ENCODE results near the gene ZNF610. TPM values are rescaled to one million over a fixed set of nuclear protein-coding genes. Genes with fewer than 3 reads are reported as not detected.
"Not testable (repeated sequence)": the region's sequence is repeated elsewhere in the genome, so short reads cannot be mapped to it uniquely, and the experiment has no call there.

The ZNF610 gene
- total RNA-seq (0.67 TPM), polyA plus RNA-seq (1 to 10 TPM in 2 of 4 donors, under 1 TPM in 1, not detected in 1; 0.37 to 3.6 (median 3.0) TPM)

- peak within 1 kb of the TSS; percentile 69 for H3K27ac ChIP-seq (ENCODE audit: insufficient read depth, low read length, poor library complexity, severe bottlenecking)
Observed at GRCh38 chr19:52336117-52336790, at the start of gene ZNF610. Gene ZNF610 (plus strand): TSS chr19:52336243. CDS start chr19:52349173, 12,930 bp downstream.

DNA sequence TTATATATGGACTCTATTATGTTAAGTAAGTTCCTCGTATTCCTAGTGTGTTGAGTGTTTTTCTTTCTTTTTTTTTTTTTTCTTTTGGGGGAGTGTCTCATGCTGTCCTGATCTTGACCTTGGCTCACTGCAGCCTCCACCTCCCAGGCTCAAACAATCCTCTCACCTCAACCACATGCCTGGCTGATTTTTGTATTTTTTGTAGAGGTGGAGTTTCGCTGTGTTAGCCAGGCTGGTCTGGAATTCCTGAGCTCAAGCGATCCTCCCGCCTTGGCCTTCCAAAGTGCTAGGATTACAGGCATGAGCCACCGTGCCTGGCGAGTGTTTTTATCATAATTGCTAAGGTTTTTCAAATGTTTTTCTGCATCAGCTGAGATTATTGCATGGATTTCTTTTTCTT, 49.8 kb upstream of the ZNF610 start:
- peaks cover 0 to 6% (median 2%) of the 10 kb centered on the region in 4 donors for H3K4me1 Mint-ChIP-seq
- H3K27me3 Mint-ChIP-seq: no peaks in the 10 kb centered on the region
- peaks cover 1 to 77% (median 25%) of the 10 kb centered on the region in 7 donors for H3K9me3 Mint-ChIP-seq
- Histone ChIP-seq H3K36me3 (ENCODE audit: control insufficient read depth, insufficient read depth, low read length) (peaks cover 84% of the 10 kb centered on the region), H3K9me3 (ENCODE audit: control insufficient read depth in 2 of 2, low read length in 2 of 2) (peaks cover 74 to 95% of the 10 kb centered on the region in 2 experiments), H3K27me3 (ENCODE audit: control insufficient read depth, insufficient read depth, low read length) (no peaks in the 10 kb centered on the region), H3K4me1 (ENCODE audit: control insufficient read depth, insufficient read depth, low read length, poor library complexity, severe bottlenecking) (no peaks in the 10 kb centered on the region), H3K27ac (ENCODE audit: insufficient read depth, low read length, poor library complexity, severe bottlenecking) (no peak overlapping the region), H3K4me3 (ENCODE audit: low read depth, low read length) (no peak overlapping the region)
- DNase-seq (no peak), ATAC-seq (ENCODE audit: low read depth in 2 of 2) (no peak)
- H3K36me3 Mint-ChIP-seq: peaks cover 81% of the 10 kb centered on the region
- no peak overlapping the region for H3K27ac Mint-ChIP-seq
- no peak overlapping the region for H3K4me3 Mint-ChIP-seq

More at GRCh38 chr19:52336117-52336790, at the start of gene ZNF610:
- Mint-ChIP-seq H3K36me3 (peaks cover 12% of the 10 kb centered on the region), H3K27me3 (no peaks in the 10 kb centered on the region), H3K4me1 (peaks cover 0 to 16% (median 11%) of the 10 kb centered on the region in 4 donors), H3K27ac (peak within 1 kb of the TSS; percentile 97 to 99 (median 98)), H3K4me3 (peak within 1 kb of the TSS; percentile 91 to 99 (median 96)), H3K9me3 (peaks cover 0 to 37% (median 10%) of the 10 kb centered on the region in 7 donors)
- peaks cover 28 to 36% of the 10 kb centered on the region in 2 experiments for H3K9me3 ChIP-seq (ENCODE audit: control insufficient read depth in 2 of 2, low read length in 2 of 2)
- peaks cover 10% of the 10 kb centered on the region for H3K4me1 ChIP-seq (ENCODE audit: control insufficient read depth, insufficient read depth, low read length, poor library complexity, severe bottlenecking)
- H3K4me3 ChIP-seq (ENCODE audit: low read depth, low read length): peak within 1 kb of the TSS; percentile 61
- no peaks in the 10 kb centered on the region for H3K36me3 ChIP-seq (ENCODE audit: control insufficient read depth, insufficient read depth, low read length)
- no peaks in the 10 kb centered on the region for H3K27me3 ChIP-seq (ENCODE audit: control insufficient read depth, insufficient read depth, low read length)
- peak; percentile 91 for ATAC-seq (ENCODE audit: low read depth in 2 of 2)
- peak; percentile 68 to 91 (median 83) for DNase-seq

- H3K4me1 ChIP-seq (ENCODE audit: control insufficient read depth, insufficient read depth, low read length, poor library complexity, severe bottlenecking): no peaks in the 10 kb centered on the region
- H3K4me3 ChIP-seq (ENCODE audit: low read depth, low read length): no peak overlapping the region
- H3K9me3 Mint-ChIP-seq: peaks cover 2 to 62% (median 26%) of the 10 kb centered on the region in 7 donors
- H3K27ac Mint-ChIP-seq: no peak overlapping the region
- no peak overlapping the region for H3K27ac ChIP-seq (ENCODE audit: insufficient read depth, low read length, poor library complexity, severe bottlenecking)
- no peaks in the 10 kb centered on the region for H3K27me3 ChIP-seq (ENCODE audit: control insufficient read depth, insufficient read depth, low read length)
- H3K4me1 Mint-ChIP-seq: peaks cover 2 to 9% (median 6%) of the 10 kb centered on the region in 4 donors
- ATAC-seq (ENCODE audit: low read depth in 2 of 2) (no peak), DNase-seq (no peak)
- peaks cover 33% of the 10 kb centered on the region for H3K36me3 ChIP-seq (ENCODE audit: control insufficient read depth, insufficient read depth, low read length)
- peak overlapping the region in 1 of 4 donors; percentile 70 for H3K4me3 Mint-ChIP-seq
- H3K27me3 Mint-ChIP-seq: no peaks in the 10 kb centered on the region
- peaks cover 39% of the 10 kb centered on the region for H3K36me3 Mint-ChIP-seq
- H3K9me3 ChIP-seq (ENCODE audit: control insufficient read depth in 2 of 2, low read length in 2 of 2): peaks cover 41 to 73% of the 10 kb centered on the region in 2 experiments
Observed at GRCh38 chr19:52291781-52292180, 44.3 kb upstream of the ZNF610 start.

DNA sequence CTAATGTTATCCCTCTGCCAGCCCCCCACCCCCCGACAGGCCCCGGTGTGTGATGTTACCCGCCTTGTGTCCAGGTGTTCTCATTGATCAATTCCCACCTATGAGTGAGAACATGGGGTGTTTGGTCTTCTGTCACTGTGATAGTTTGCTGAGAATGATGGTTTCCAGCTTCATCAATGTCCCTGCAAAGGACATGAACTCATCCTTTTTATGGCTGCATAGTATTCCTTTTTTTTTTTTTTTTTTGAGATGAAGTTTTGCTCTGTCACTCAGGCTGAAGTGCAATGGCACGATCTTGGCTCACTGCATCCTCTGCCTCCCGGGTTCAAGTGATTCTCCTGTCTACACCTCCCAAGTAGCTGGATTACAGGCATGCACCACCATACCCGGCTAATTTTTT, 43.1 kb upstream of the ZNF610 start:
- not testable (repeated sequence) for H3K27ac ChIP-seq (ENCODE audit: insufficient read depth, low read length, poor library complexity, severe bottlenecking); H3K27ac Mint-ChIP-seq; H3K4me3 ChIP-seq (ENCODE audit: low read depth, low read length); H3K4me1 ChIP-seq (ENCODE audit: control insufficient read depth, insufficient read depth, low read length, poor library complexity, severe bottlenecking); DNase-seq; H3K27me3 Mint-ChIP-seq; H3K27me3 ChIP-seq (ENCODE audit: control insufficient read depth, insufficient read depth, low read length); ATAC-seq (ENCODE audit: low read depth in 2 of 2)
- Mint-ChIP-seq H3K4me1 (peaks cover 7 to 16% (median 12%) of the 10 kb centered on the region in 4 donors), H3K4me3 (peak overlapping the region in 1 of 4 donors; percentile 27), H3K9me3 (peaks cover 4 to 54% (median 26%) of the 10 kb centered on the region in 7 donors), H3K36me3 (peaks cover 38% of the 10 kb centered on the region)
- Histone ChIP-seq H3K9me3 (ENCODE audit: control insufficient read depth in 2 of 2, low read length in 2 of 2) (peaks cover 35 to 61% of the 10 kb centered on the region in 2 experiments), H3K36me3 (ENCODE audit: control insufficient read depth, insufficient read depth, low read length) (peaks cover 31% of the 10 kb centered on the region)

- peaks cover 32 to 56% of the 10 kb centered on the region in 2 experiments for H3K9me3 ChIP-seq (ENCODE audit: control insufficient read depth in 2 of 2, low read length in 2 of 2)
- Mint-ChIP-seq H3K27ac (peak overlapping the region; percentile 51 to 97 (median 77)), H3K9me3 (peaks cover 5 to 56% (median 29%) of the 10 kb centered on the region in 7 donors), H3K4me3 (peak overlapping the region; percentile 85 to 93 (median 88)), H3K36me3 (peaks cover 44% of the 10 kb centered on the region), H3K27me3 (no peaks in the 10 kb centered on the region), H3K4me1 (peaks cover 9 to 39% (median 15%) of the 10 kb centered on the region in 4 donors)
- peaks cover 20% of the 10 kb centered on the region for H3K36me3 ChIP-seq (ENCODE audit: control insufficient read depth, insufficient read depth, low read length)
- peaks cover 10% of the 10 kb centered on the region for H3K4me1 ChIP-seq (ENCODE audit: control insufficient read depth, insufficient read depth, low read length, poor library complexity, severe bottlenecking)
- DNase-seq: no peak
- peak overlapping the region; percentile 88 for H3K27ac ChIP-seq (ENCODE audit: insufficient read depth, low read length, poor library complexity, severe bottlenecking)
- H3K27me3 ChIP-seq (ENCODE audit: control insufficient read depth, insufficient read depth, low read length): no peaks in the 10 kb centered on the region
- H3K4me3 ChIP-seq (ENCODE audit: low read depth, low read length): peak overlapping the region; percentile 89
- ATAC-seq (ENCODE audit: low read depth in 2 of 2): no peak
Observed at GRCh38 chr19:52296400-52296772, 39.7 kb upstream of the ZNF610 start.

DNA sequence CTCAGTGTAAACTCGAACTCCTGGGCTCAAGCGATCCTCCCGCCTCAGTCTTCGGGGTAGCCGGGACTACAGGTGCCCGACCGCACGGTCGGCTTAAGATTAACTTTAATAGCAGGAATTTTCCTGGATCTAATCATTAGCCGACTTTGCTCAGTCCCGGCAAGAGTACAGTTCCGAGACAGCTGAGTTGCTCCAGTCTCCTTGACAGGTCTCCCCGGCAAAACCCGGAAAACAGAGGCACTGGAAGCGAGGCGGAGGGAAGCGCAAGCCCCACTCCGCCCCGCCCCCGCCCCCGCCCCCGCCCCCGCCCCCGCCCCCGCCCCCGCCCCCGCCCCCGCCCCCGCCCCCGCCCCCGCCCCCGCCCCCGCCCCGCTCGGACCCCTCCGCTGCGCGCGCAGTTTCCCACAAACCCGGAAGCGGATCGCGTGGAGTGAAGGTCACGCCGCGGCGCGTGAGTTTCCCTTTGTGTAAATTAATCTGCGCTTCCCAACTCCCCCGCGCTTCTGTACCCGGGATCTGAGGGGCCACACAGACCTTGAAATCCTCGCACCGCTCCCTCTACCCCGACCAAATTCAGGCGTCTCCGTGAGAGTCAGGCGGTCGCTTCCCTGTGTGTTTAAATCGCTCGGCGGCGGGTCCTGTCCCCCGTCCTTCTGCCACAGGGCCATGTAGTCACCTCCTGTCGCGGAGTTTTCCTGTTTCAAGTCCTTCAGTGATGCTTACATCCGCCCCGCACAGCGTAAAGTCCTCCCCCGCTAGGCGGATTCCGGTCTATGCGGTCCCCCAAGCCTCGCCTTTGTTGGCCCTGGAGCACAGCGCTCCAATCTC, 39.1 kb upstream of the ZNF610 start, which contains the start of gene ZNF480:
ZNF480 (plus strand) TSS at position 397 of the 828 bp plus-strand sequence. CDS start 3,244 bp downstream, outside the sequence.
- Mint-ChIP-seq H3K27ac (peak within 1 kb of the TSS; percentile 97 to 99 (median 99)), H3K36me3 (peaks cover 50% of the 10 kb centered on the region), H3K27me3 (no peaks in the 10 kb centered on the region), H3K4me3 (peak within 1 kb of the TSS; percentile 93 to 99 (median 98)), H3K4me1 (peaks cover 8 to 39% (median 15%) of the 10 kb centered on the region in 4 donors), H3K9me3 (peaks cover 4 to 56% (median 27%) of the 10 kb centered on the region in 7 donors)
- peak; percentile 77 to 87 (median 85) for DNase-seq
- Histone ChIP-seq H3K36me3 (ENCODE audit: control insufficient read depth, insufficient read depth, low read length) (peaks cover 26% of the 10 kb centered on the region), H3K4me1 (ENCODE audit: control insufficient read depth, insufficient read depth, low read length, poor library complexity, severe bottlenecking) (peaks cover 10% of the 10 kb centered on the region), H3K4me3 (ENCODE audit: low read depth, low read length) (peak within 1 kb of the TSS; percentile 89), H3K27me3 (ENCODE audit: control insufficient read depth, insufficient read depth, low read length) (no peaks in the 10 kb centered on the region), H3K9me3 (ENCODE audit: control insufficient read depth in 2 of 2, low read length in 2 of 2) (peaks cover 36 to 56% of the 10 kb centered on the region in 2 experiments), H3K27ac (ENCODE audit: insufficient read depth, low read length, poor library complexity, severe bottlenecking) (peak within 1 kb of the TSS; percentile 88)
- peak; percentile 85 to 91 for ATAC-seq (ENCODE audit: low read depth in 2 of 2)

DNA sequence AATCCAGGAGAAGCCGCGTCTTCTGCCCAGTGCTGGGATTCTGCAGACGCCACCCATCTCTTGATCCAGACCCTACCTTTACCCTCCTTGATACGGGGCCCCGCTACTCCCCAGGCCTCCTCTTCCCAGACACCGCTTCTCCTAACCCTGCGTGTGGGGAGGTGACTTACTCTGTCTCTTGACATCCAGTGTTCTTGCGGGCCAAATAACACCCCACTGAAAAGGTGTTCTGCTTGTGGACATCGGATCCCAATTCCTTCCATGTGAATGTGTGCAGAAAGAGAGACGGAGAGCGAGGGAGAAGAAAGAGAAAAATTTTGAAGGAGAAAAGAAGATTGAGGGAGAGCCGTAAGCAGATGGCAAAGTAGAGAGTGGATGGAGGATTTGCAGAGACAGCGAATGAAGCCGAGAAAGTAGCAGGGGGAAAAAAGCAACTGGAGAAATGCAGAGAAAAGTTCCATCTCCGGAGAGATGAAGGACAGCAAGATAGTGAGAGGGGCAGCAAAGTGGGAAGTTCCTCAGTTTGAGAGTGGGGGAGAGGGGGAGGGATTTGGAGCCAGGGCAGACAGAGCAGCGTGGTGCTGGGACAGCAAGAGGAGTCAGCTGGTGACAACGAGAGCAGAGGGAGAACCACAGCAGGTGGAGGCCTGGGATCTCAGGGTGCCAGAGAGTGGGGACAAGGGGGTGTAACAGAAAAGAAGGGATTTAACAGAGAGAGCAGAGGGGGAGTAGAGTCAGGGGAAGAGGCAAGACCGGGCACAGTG, 38.3 kb upstream of the ZNF610 start:
- ATAC-seq (ENCODE audit: low read depth in 2 of 2): peak in 1 of 2 donors; percentile 7

More for the DNA sequence above, 38.3 kb upstream of the ZNF610 start:
- peak overlapping the region; percentile 97 to 99 (median 99) for H3K27ac Mint-ChIP-seq
- Histone ChIP-seq H3K36me3 (ENCODE audit: control insufficient read depth, insufficient read depth, low read length) (peaks cover 31% of the 10 kb centered on the region), H3K4me3 (ENCODE audit: low read depth, low read length) (peak overlapping the region; percentile 79), H3K9me3 (ENCODE audit: control insufficient read depth in 2 of 2, low read length in 2 of 2) (peaks cover 38 to 56% of the 10 kb centered on the region in 2 experiments), H3K27me3 (ENCODE audit: control insufficient read depth, insufficient read depth, low read length) (no peaks in the 10 kb centered on the region), H3K27ac (ENCODE audit: insufficient read depth, low read length, poor library complexity, severe bottlenecking) (peak overlapping the region; percentile 88), H3K4me1 (ENCODE audit: control insufficient read depth, insufficient read depth, low read length, poor library complexity, severe bottlenecking) (peaks cover 10% of the 10 kb centered on the region)
- H3K4me3 Mint-ChIP-seq: peak overlapping the region; percentile 93 to 99 (median 98)
- H3K27me3 Mint-ChIP-seq: no peaks in the 10 kb centered on the region
- peaks cover 55% of the 10 kb centered on the region for H3K36me3 Mint-ChIP-seq
- DNase-seq: no peak
- peaks cover 0 to 57% (median 25%) of the 10 kb centered on the region in 7 donors for H3K9me3 Mint-ChIP-seq
- peaks cover 5 to 39% (median 15%) of the 10 kb centered on the region in 4 donors for H3K4me1 Mint-ChIP-seq

All from CD4-positive, CD25-positive, alpha-beta regulatory T cell (primary cell).